ENCODE results near the gene NDUFA8. TPM values are rescaled to one million over a fixed set of nuclear protein-coding genes. Genes with fewer than 3 reads are reported as not detected.

Gene NDUFA8
- polyA plus RNA-seq, 1 of the 3 experiments (the other 2 are of a cell fraction): 116 TPM

DNA sequence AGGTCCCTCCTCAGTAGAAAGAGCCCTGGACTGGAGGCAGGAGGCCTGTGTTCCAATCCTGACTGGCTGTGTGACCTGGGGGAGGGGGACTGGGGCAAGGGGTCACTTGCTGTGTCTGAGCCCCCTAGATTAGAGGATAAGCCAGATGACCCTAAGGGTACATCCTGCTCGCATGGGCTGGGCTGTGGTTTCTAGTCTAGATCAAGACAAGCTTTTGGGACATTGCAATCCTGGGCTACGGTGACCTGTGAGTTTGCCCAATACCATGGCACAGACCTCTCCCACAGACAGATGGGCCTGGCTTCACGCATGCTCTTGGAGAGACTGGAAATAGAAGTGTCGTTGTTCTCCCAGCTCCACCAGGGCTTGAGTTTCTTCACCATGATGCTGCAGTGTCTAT, 27.0 kb downstream of the NDUFA8 start (continued):
- TF ChIP-seq, protein P1, sequence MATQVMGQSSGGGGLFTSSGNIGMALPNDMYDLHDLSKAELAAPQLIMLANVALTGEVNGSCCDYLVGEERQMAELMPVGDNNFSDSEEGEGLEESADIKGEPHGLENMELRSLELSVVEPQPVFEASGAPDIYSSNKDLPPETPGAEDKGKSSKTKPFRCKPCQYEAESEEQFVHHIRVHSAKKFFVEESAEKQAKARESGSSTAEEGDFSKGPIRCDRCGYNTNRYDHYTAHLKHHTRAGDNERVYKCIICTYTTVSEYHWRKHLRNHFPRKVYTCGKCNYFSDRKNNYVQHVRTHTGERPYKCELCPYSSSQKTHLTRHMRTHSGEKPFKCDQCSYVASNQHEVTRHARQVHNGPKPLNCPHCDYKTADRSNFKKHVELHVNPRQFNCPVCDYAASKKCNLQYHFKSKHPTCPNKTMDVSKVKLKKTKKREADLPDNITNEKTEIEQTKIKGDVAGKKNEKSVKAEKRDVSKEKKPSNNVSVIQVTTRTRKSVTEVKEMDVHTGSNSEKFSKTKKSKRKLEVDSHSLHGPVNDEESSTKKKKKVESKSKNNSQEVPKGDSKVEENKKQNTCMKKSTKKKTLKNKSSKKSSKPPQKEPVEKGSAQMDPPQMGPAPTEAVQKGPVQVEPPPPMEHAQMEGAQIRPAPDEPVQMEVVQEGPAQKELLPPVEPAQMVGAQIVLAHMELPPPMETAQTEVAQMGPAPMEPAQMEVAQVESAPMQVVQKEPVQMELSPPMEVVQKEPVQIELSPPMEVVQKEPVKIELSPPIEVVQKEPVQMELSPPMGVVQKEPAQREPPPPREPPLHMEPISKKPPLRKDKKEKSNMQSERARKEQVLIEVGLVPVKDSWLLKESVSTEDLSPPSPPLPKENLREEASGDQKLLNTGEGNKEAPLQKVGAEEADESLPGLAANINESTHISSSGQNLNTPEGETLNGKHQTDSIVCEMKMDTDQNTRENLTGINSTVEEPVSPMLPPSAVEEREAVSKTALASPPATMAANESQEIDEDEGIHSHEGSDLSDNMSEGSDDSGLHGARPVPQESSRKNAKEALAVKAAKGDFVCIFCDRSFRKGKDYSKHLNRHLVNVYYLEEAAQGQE (IDR thresholded peaks at IDR 0.05; ENCODE audit: low read depth, low read length): no peak
- TF ChIP-seq, protein P2, sequence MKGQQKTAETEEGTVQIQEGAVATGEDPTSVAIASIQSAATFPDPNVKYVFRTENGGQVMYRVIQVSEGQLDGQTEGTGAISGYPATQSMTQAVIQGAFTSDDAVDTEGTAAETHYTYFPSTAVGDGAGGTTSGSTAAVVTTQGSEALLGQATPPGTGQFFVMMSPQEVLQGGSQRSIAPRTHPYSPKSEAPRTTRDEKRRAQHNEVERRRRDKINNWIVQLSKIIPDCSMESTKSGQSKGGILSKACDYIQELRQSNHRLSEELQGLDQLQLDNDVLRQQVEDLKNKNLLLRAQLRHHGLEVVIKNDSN (IDR thresholded peaks at IDR 0.05; ENCODE audit: borderline replicate concordance, low read depth): no peak
- TF ChIP-seq TEAD4 (IDR thresholded peaks at IDR 0.05; ENCODE audit: borderline replicate concordance, insufficient read depth): no peak

DNA sequence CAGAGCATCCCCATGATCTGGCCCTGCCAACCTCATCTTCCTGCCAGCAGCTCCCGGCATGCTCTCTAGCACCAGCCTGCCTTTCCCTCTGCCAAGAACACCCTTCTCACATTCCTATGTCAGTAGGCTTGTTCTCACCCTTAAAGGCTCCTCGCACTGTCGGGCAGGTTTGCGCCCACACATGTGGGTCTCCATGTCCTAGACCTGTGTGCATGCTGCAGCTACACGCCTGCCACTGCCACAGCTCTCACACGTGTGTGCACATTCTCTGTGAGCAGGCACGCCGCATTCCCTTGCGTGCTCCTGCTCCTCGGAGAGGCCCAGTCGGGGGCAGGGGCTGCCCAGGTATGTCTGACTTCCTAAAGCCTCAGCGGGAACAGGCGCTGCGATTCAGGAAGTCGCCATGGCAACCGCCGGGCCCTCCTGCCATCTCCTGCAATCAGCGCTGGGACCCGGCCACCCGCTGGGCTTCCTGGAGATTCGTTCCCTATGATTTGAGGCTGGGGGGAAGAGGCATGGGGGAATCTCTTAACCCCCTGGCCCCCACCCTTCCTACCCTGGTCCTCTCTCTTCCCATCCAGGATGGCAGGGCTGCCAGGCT, 28.1 kb downstream of the NDUFA8 start:
- no peak overlapping the region for H3K4me2 ChIP-seq
- no peak overlapping the region for H3K4me3 ChIP-seq (ENCODE audit: low read depth in 2 of 2, low read length in 1 of 2)
- no peaks in the 10 kb centered on the region for H3K36me3 ChIP-seq (replicated peaks in 1 of 2; ENCODE audit: control insufficient read depth in 1 of 2, insufficient read depth in 2 of 2, low read length in 1 of 2)
- no peaks in the 10 kb centered on the region for H4K20me1 ChIP-seq (ENCODE audit: insufficient read depth)
- H3K79me2 ChIP-seq (ENCODE audit: insufficient read depth): no peaks in the 10 kb centered on the region
- H3K9me3 ChIP-seq: no peaks in the 10 kb centered on the region
- H3F3A ChIP-seq (replicated peaks; ENCODE audit: insufficient read depth): no peaks in the 10 kb centered on the region
- ChIA-PET POLR2A (no interaction called here), CTCF (interaction anchor here (0.9 to 4.3 kb wide), 3 partner anchors 32 to 219 kb away, joined by 3 to 21 read pairs (median 16); no protein-coding TSS in a partner anchor)
- no peaks in the 10 kb centered on the region for H3K27me3 ChIP-seq (ENCODE audit: insufficient read depth)
- no peak overlapping the region for H3K9ac ChIP-seq
- no peak for DNase-seq
- H2AFZ ChIP-seq (ENCODE audit: low read depth): no peak overlapping the region
- no peak overlapping the region for H3K27ac ChIP-seq (ENCODE audit: low read depth in 2 of 2, low read length in 1 of 2)
- no peaks in the 10 kb centered on the region for H3K9me2 ChIP-seq
- no peak for TF ChIP-seq FOSL2 (IDR thresholded peaks at IDR 0.05; ENCODE audit: borderline replicate concordance, low read depth)
- TF ChIP-seq, protein P3, sequence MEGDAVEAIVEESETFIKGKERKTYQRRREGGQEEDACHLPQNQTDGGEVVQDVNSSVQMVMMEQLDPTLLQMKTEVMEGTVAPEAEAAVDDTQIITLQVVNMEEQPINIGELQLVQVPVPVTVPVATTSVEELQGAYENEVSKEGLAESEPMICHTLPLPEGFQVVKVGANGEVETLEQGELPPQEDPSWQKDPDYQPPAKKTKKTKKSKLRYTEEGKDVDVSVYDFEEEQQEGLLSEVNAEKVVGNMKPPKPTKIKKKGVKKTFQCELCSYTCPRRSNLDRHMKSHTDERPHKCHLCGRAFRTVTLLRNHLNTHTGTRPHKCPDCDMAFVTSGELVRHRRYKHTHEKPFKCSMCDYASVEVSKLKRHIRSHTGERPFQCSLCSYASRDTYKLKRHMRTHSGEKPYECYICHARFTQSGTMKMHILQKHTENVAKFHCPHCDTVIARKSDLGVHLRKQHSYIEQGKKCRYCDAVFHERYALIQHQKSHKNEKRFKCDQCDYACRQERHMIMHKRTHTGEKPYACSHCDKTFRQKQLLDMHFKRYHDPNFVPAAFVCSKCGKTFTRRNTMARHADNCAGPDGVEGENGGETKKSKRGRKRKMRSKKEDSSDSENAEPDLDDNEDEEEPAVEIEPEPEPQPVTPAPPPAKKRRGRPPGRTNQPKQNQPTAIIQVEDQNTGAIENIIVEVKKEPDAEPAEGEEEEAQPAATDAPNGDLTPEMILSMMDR (IDR thresholded peaks at IDR 0.05): no peak
- TF ChIP-seq FOXM1 (IDR thresholded peaks at IDR 0.05; ENCODE audit: low read depth): no peak
- WGBS (ENCODE audit: low lambda C conversion rate): 81% methylated on average over 11 of the region's 21 CpGs
- peaks cover 0 to under 1% of the 10 kb centered on the region in 2 experiments; a peak in 2 of 4 replicates for H3K4me1 ChIP-seq (ENCODE audit: control insufficient read depth in 1 of 2, insufficient read depth in 2 of 2, low read depth in 1 of 2, low read length in 1 of 2)

DNA sequence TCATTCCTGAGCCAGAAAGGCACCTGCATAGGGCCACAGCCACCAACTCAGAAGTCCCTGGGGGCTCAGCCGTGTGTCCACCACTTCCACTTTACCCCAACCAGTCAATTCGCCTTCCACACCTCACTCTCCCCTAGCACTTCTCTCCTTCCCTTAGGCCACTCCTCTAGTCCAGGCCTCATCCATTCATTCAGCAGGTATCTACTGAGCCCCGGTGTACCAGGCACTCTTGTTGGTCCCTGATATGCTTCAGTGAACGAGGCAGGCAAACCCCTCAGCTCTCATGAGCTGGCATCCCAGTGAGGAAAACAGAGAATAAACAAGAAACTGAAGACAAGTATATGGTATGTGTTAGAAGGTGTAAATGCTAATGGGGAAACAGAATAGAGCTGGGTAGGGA, 28.7 kb downstream of the NDUFA8 start:
- peaks cover 0 to 5% of the 10 kb centered on the region in 2 experiments; a peak in 2 of 4 replicates for H3K4me1 ChIP-seq (ENCODE audit: control insufficient read depth in 1 of 2, insufficient read depth in 2 of 2, low read depth in 1 of 2, low read length in 1 of 2)
- H3K36me3 ChIP-seq (replicated peaks in 1 of 2; ENCODE audit: control insufficient read depth in 1 of 2, insufficient read depth in 2 of 2, low read length in 1 of 2): no peaks in the 10 kb centered on the region
- no peaks in the 10 kb centered on the region for H3F3A ChIP-seq (replicated peaks; ENCODE audit: insufficient read depth)
- no peaks in the 10 kb centered on the region for H3K27me3 ChIP-seq (ENCODE audit: insufficient read depth)
- H3K27ac ChIP-seq (ENCODE audit: low read depth in 2 of 2, low read length in 1 of 2): no peak overlapping the region
- no peak overlapping the region for H3K4me2 ChIP-seq
- H3K9me3 ChIP-seq: no peaks in the 10 kb centered on the region
- no peaks in the 10 kb centered on the region for H4K20me1 ChIP-seq (ENCODE audit: insufficient read depth)
- no peak for DNase-seq
- no peaks in the 10 kb centered on the region for H3K9me2 ChIP-seq
- POLR2A ChIA-PET: no interaction called here
- no peak overlapping the region for H3K4me3 ChIP-seq (ENCODE audit: low read depth in 2 of 2, low read length in 1 of 2)
- H3K79me2 ChIP-seq (ENCODE audit: insufficient read depth): no peaks in the 10 kb centered on the region
- no peak overlapping the region for H3K9ac ChIP-seq
- CTCF ChIA-PET: interaction anchor here (0.9 to 4.3 kb wide), 3 partner anchors 32 to 220 kb away, joined by 3 to 21 read pairs (median 16); no protein-coding TSS in a partner anchor
- 59% methylated on average over 4 of the region's 4 CpGs for WGBS (ENCODE audit: low lambda C conversion rate)
- no peak overlapping the region for H2AFZ ChIP-seq (ENCODE audit: low read depth)
- TF ChIP-seq EZH2phosphoT487 (IDR thresholded peaks at IDR 0.05; ENCODE audit: borderline replicate concordance, low read depth): no peak
- no peak for TF ChIP-seq NFIC (IDR thresholded peaks at IDR 0.05; ENCODE audit: borderline replicate concordance)
- TF ChIP-seq, protein P2 (IDR thresholded peaks at IDR 0.05; ENCODE audit: borderline replicate concordance, low read depth): no peak
- no peak for TF ChIP-seq SMC3 (IDR thresholded peaks at IDR 0.05; ENCODE audit: low read depth, low read length)
- no peak for TF ChIP-seq RAD21 (IDR thresholded peaks at IDR 0.05; ENCODE audit: low read length)
- TF ChIP-seq TEAD4 (IDR thresholded peaks at IDR 0.05; ENCODE audit: borderline replicate concordance, insufficient read depth): no peak
- TF ChIP-seq, protein P1 (IDR thresholded peaks at IDR 0.05; ENCODE audit: low read depth, low read length): no peak
- TF ChIP-seq TCF12 (IDR thresholded peaks at IDR 0.05): no peak
- TF ChIP-seq FOSL2 (IDR thresholded peaks at IDR 0.05; ENCODE audit: borderline replicate concordance, low read depth): no peak
- TF ChIP-seq JUND (IDR thresholded peaks at IDR 0.05): no peak

All from SK-N-SH (cell line).